Neural cell (in vitro differentiated cells): ENCODE results near the gene GALNT11. TPM values are rescaled to one million over a fixed set of nuclear protein-coding genes. Genes with fewer than 3 reads are reported as not detected.

ENCODE experiments used
- H2AFZ ChIP-seq: fragments of 200-600, 300-800 bp; sonication (generic), shearing (Covaris generic); 2 replicates; pipeline ENCODE4 v1.6.0; 2014; ENCODE audit warnings: low read depth, mild to moderate bottlenecking, antibody characterized with exemption, low read length, moderate library complexity
- H3F3A ChIP-seq: fragments of 200-600 bp; shearing (Covaris generic); 2 replicates; pipeline ENCODE4 v1.6.1; 2016; ENCODE audit warnings: mild to moderate bottlenecking, moderate library complexity, mixed read lengths, antibody characterized with exemption, low read length; ENCODE audit not compliant: insufficient read depth, poor library complexity, severe bottlenecking
- H3K27ac ChIP-seq: fragments of 200-600, 300-800 bp; sonication (generic), shearing (Covaris generic); 2 replicates; pipeline ENCODE4 v1.5.1; 2014; ENCODE audit warnings: mild to moderate bottlenecking, low read length, moderate library complexity
- H3K27me3 ChIP-seq: fragments of 300-800, 200-600 bp; sonication (generic), shearing (Covaris generic); 2 replicates; pipeline ENCODE4 v1.6.0; 2014; ENCODE audit warnings: mild to moderate bottlenecking, low read depth, low read length, moderate library complexity; ENCODE audit not compliant: insufficient read depth
- H3K36me3 ChIP-seq: fragments of 300-800, 200-600 bp; sonication (generic), shearing (Covaris generic); 2 replicates; pipeline ENCODE4 v1.5.1; 2014; ENCODE audit warnings: mild to moderate bottlenecking, antibody characterized with exemption, low read length, moderate library complexity; ENCODE audit not compliant: insufficient read depth
- H3K4me2 ChIP-seq: fragments of 300-800, 200-600 bp; sonication (generic), shearing (Covaris generic); 2 replicates; pipeline ENCODE4 v1.6.0; 2014; ENCODE audit warnings: mild to moderate bottlenecking, low read length
- H3K4me3 ChIP-seq: fragments of 300-800, 200-600 bp; sonication (generic), shearing (Covaris generic); 2 replicates; pipeline ENCODE4 v1.5.1; 2014; ENCODE audit warnings: mild to moderate bottlenecking, low read length, moderate library complexity
- H3K79me2 ChIP-seq: fragments of 200-600 bp; shearing (Covaris generic); replicated peaks from 2 replicates; pipeline ENCODE4 v1.6.0; 2014; ENCODE audit warnings: mild to moderate bottlenecking, low read length, moderate library complexity; ENCODE audit not compliant: insufficient read depth
- H3K9ac ChIP-seq: fragments of 300-800, 200-600 bp; sonication (generic), shearing (Covaris generic); 2 replicates; pipeline ENCODE4 v1.6.1; 2016; ENCODE audit warnings: mild to moderate bottlenecking, low read length, mixed read lengths
- H3K9me2 ChIP-seq: fragments of 200-600 bp; shearing (Covaris generic); 2 replicates; pipeline ENCODE4 v1.6.1; 2016; ENCODE audit warnings: mild to moderate bottlenecking, low read length, mixed read lengths; ENCODE audit not compliant: insufficient read depth
- H3K9me3 ChIP-seq: fragments of 200-600, 300-800 bp; sonication (generic), shearing (Covaris generic); 2 replicates; pipeline ENCODE4 v1.6.1; 2016; ENCODE audit warnings: mild to moderate bottlenecking, mixed run types, low read length, moderate library complexity, mixed read lengths
- H4K20me1 ChIP-seq: fragments of 200-600 bp; shearing (Covaris generic); 2 replicates; pipeline ENCODE4 v1.6.1; 2016; ENCODE audit warnings: mild to moderate bottlenecking, mixed run types; ENCODE audit not compliant: insufficient read depth
- CTCF ChIP-seq: fragments of 450-650 bp; IDR thresholded peaks from 2 replicates; pipeline ENCODE4 v1.5.1; 2014; ENCODE audit warnings: antibody characterized with exemption, mild to moderate bottlenecking, moderate library complexity; ENCODE audit not compliant: poor library complexity, severe bottlenecking
- EP300 ChIP-seq: fragments of 450-650 bp; conservative IDR thresholded peaks from 2 replicates; pipeline ENCODE4 v1.6.1; 2014; ENCODE audit warnings: antibody characterized with exemption, mild to moderate bottlenecking, moderate library complexity; ENCODE audit not compliant: poor library complexity, severe bottlenecking
- EZH2 ChIP-seq: fragments of 200-600, 300-800 bp; shearing (Covaris generic), sonication (generic); IDR thresholded peaks from 2 replicates; pipeline ENCODE4 v1.6.1; 2014; ENCODE audit warnings: antibody characterized with exemption, low read length, borderline replicate concordance, mild to moderate bottlenecking; ENCODE audit not compliant: insufficient read depth, poor library complexity, severe bottlenecking
- MXI1 ChIP-seq: fragments of 450-650 bp; conservative IDR thresholded peaks from 2 replicates; pipeline ENCODE4 v1.6.1; 2014; ENCODE audit warnings: antibody characterized with exemption, mild to moderate bottlenecking; ENCODE audit not compliant: poor library complexity, severe bottlenecking
- POLR2AphosphoS5 ChIP-seq: IDR thresholded peaks from 2 replicates; pipeline ENCODE4 v1.6.1; 2012
- RAD21 ChIP-seq: fragments of 450-650 bp; conservative IDR thresholded peaks from 2 replicates; pipeline ENCODE4 v1.6.1; 2014; ENCODE audit warnings: antibody characterized with exemption, mild to moderate bottlenecking, moderate library complexity
- SMC3 ChIP-seq: fragments of 450-650 bp; conservative IDR thresholded peaks from 2 replicates; pipeline ENCODE4 v1.6.1; 2014; ENCODE audit warnings: antibody characterized with exemption, mild to moderate bottlenecking, moderate library complexity; ENCODE audit not compliant: poor library complexity
- TAF1 ChIP-seq: IDR thresholded peaks from 2 replicates; pipeline ENCODE4 v1.6.1; 2012; ENCODE audit warnings: low read depth
- polyA plus RNA-seq: library from polyadenylated mRNA; depleted of rRNA; stranded (reverse); fragments of >200 nt; gene quantifications from 2 replicates; pipeline ENCODE4 v1.2.3, GENCODE V29; 2014
- TF ChIP-seq, protein P1 (sequence below): IDR thresholded peaks from 2 replicates; pipeline ENCODE4 v1.6.1; 2012; ENCODE audit warnings: borderline replicate concordance

GALNT11 gene
- polyA plus RNA-seq, 1 donor from 2014 or later, result 118 TPM

DNA sequence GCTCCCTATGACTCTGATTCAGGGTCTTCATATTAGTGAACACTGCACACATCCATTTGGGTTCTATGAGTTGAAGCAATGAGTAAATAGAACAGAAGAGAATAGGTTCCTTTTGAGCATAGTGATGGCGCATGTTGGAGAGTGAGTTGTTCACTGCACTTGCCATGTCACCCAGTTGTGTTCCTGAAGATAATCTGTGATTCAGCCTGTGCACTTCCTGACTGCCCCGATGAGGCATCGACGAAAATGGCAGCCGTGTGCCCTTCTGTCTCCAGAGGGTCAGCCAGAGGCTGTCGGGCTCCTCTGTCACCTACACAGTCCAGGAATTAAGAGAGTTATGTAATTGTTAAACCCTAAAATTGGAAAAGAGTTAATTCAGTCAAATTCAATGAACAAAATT lies 94.7 kb downstream of the GALNT11 start:
- H2AFZ ChIP-seq, result no peak overlapping the region
- peaks cover 29% of the 10 kb centered on the region for H3K36me3 ChIP-seq
- H3K9me3 ChIP-seq, result no peaks in the 10 kb centered on the region
- H4K20me1 ChIP-seq, result no peaks in the 10 kb centered on the region
- no peaks in the 10 kb centered on the region for H3K9me2 ChIP-seq
- no peak overlapping the region for H3K4me3 ChIP-seq
- no peaks in the 10 kb centered on the region for H3K79me2 ChIP-seq
- no peak overlapping the region for H3K4me2 ChIP-seq
- no peak overlapping the region for H3K9ac ChIP-seq
- no peaks in the 10 kb centered on the region for H3F3A ChIP-seq
- no peak overlapping the region for H3K27ac ChIP-seq
- no peaks in the 10 kb centered on the region for H3K27me3 ChIP-seq
- TF ChIP-seq EZH2, result no peak
- no peak for TF ChIP-seq TAF1
- TF ChIP-seq, protein P1, sequence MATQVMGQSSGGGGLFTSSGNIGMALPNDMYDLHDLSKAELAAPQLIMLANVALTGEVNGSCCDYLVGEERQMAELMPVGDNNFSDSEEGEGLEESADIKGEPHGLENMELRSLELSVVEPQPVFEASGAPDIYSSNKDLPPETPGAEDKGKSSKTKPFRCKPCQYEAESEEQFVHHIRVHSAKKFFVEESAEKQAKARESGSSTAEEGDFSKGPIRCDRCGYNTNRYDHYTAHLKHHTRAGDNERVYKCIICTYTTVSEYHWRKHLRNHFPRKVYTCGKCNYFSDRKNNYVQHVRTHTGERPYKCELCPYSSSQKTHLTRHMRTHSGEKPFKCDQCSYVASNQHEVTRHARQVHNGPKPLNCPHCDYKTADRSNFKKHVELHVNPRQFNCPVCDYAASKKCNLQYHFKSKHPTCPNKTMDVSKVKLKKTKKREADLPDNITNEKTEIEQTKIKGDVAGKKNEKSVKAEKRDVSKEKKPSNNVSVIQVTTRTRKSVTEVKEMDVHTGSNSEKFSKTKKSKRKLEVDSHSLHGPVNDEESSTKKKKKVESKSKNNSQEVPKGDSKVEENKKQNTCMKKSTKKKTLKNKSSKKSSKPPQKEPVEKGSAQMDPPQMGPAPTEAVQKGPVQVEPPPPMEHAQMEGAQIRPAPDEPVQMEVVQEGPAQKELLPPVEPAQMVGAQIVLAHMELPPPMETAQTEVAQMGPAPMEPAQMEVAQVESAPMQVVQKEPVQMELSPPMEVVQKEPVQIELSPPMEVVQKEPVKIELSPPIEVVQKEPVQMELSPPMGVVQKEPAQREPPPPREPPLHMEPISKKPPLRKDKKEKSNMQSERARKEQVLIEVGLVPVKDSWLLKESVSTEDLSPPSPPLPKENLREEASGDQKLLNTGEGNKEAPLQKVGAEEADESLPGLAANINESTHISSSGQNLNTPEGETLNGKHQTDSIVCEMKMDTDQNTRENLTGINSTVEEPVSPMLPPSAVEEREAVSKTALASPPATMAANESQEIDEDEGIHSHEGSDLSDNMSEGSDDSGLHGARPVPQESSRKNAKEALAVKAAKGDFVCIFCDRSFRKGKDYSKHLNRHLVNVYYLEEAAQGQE, result no peak
- no peak for TF ChIP-seq MXI1
- no peak for TF ChIP-seq EP300
- no peak for TF ChIP-seq RAD21
- no peak for TF ChIP-seq CTCF
- TF ChIP-seq POLR2AphosphoS5, result no peak
- TF ChIP-seq SMC3, result no peak

DNA sequence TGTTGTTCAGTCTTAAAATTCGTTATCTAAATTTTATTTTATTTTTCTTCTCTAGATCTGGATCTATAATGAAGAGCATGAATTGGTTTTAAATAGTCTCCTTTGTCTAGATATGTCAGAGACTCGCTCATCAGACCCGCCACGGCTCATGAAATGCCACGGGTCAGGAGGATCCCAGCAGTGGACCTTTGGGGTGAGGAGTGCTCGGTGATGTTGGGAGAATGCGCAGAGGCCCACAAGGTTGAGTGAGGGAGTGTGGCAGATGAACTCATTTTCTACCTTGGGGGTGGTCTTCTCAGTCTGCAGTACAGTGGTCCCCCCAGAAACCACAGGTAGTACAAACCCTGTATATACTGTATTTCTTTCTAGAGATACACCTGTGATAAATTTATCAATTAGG lies 95.3 kb downstream of the GALNT11 start:
- Histone ChIP-seq H2AFZ (no peak overlapping the region), H3K4me3 (no peak overlapping the region), H3K36me3 (peaks cover 29% of the 10 kb centered on the region), H3K79me2 (no peaks in the 10 kb centered on the region), H3K9ac (no peak overlapping the region), H3K27ac (no peak overlapping the region), H3K4me2 (no peak overlapping the region), H3F3A (no peaks in the 10 kb centered on the region), H3K9me3 (no peaks in the 10 kb centered on the region), H3K9me2 (no peaks in the 10 kb centered on the region), H3K27me3 (no peaks in the 10 kb centered on the region), H4K20me1 (no peaks in the 10 kb centered on the region)
- TF ChIP-seq, protein P1, result no peak
- TF ChIP-seq MXI1 (no peak), SMC3 (no peak), RAD21 (no peak), TAF1 (no peak), EZH2 (no peak), CTCF (no peak), POLR2AphosphoS5 (no peak), EP300 (no peak)
